HG03457 (cell line): ENCODE results near the gene PRKCA.

Experiments
- ATAC-seq: cut with Tn5 transposase; IDR thresholded peaks from one replicate; pipeline ENCODE4 v1.9.1; 2021; ENCODE audit warnings: moderate number of reproducible peaks; ENCODE audit not compliant: unreplicated experiment

PRKCA gene

DNA sequence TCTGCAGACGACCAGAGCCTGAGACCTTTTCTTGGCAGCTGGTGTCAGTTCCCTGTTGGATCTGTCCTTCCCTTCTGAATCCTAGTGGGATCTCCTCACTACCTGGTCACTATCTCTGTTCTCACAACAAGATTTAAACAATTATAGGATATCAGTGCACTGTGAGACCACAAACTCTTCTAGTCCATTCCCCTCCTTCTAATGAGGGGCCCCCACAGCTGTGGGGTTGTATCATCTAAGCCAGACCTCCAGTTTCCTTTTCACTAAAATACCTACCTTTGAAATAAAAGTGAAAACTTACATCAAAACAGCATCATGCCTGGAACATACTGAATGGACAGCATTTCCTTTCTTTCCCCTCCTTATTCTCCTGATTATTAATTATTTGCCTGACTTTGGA lies 233.2 kb downstream of the PRKCA start:
- ATAC-seq, result no peak

DNA sequence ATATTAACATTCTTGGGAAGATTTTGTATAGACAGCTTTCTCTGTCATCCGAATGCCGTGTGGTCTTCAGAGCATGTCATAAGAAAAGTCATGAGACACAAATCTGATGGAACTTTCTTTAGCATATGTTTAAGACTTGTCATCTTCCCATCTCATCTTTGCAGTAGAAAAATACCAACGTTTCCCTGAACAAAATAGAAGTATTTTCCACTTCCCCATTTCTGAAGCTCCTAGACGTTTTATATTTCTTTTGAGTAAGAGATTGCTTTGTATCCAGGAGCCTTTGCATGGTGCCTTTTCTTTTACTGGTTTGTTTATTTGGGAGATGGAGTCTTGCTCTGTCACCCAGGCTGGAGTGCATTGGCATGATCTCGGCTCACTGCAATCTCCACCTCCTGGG lies 235.1 kb downstream of the PRKCA start:
- no peak for ATAC-seq

DNA sequence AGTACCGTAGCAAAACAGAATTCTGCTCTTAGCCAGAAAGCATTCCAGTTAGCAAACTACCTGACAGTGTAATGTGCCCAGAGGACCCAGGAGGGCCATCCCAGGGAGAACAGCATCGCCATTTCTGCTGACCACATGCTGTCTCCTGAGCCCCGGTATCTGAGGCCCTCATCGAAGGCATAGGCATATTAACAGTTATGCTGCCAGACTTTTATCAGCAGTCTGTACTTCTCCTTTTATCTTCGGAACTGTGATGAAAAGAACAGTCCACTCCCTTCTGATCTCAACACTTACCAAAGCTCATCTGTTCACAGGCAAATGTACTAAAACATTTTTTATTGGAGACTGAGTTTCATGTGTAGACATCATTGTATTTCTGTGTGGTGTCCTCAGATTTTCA lies 236.4 kb downstream of the PRKCA start:
- ATAC-seq, result no peak

DNA sequence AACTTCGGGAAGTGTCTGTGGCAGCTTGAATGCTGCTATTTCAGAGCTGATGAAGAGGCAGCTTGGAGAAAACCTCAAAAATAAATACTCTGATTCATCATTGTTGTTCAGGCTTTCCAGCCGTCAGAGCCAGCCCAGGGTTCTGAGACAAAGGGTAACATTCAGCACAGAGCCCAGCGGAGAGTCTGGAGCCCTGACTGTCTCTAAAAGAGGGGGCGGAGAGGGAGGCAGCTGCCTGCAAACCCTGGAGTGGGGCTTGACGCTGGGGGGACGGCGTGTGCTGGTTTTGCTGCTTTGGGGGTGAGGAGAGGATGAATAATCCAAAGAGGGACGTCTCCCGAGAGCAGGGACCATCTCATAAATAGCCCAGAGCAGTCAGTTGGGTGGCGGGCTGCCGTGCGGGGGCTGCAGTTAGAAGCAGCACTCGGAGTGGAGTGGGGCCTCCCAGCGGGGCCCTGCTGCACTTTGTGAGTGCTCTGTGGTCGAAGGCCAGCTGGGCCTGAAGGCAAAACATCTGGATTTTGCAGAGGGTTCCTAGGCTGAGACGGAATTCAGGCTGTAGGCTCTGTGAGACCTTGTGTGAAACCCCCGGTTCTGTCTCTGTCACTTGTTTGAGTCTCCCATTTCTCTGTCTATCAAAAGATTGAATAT lies 237.8 kb downstream of the PRKCA start:
- ATAC-seq, result no peak

DNA sequence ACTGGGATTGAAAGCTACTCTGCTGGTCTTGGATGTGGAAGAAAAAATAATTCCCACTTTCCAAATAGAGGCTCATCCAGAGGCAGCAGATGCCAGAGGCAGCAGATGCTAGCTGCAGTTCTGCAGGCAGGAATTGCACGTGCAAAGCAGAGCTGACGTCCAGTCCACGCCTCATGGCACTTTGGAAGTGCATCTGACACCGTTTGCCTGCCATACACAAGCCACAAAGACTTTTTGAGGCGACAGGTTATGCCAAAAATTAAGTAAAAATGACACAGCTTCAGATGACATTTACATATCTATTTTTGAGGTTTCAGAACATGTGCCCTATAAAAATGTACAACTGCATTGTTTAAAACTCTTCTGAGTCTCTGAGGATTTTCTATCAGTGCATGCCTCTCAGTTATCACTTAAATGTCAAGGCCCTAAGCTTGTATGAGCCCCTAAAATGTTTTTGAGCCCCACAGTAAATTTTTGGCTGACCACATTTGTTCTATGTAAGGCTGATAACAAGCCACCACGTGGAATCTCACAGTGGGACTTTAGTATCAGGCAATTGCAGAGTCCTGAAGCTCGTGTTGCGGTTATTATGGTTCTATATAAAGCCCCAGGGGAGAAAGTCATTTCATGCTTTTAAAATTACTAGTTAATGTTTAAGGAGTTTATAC lies 239.2 kb downstream of the PRKCA start:
- ATAC-seq, result peak; percentile 84

DNA sequence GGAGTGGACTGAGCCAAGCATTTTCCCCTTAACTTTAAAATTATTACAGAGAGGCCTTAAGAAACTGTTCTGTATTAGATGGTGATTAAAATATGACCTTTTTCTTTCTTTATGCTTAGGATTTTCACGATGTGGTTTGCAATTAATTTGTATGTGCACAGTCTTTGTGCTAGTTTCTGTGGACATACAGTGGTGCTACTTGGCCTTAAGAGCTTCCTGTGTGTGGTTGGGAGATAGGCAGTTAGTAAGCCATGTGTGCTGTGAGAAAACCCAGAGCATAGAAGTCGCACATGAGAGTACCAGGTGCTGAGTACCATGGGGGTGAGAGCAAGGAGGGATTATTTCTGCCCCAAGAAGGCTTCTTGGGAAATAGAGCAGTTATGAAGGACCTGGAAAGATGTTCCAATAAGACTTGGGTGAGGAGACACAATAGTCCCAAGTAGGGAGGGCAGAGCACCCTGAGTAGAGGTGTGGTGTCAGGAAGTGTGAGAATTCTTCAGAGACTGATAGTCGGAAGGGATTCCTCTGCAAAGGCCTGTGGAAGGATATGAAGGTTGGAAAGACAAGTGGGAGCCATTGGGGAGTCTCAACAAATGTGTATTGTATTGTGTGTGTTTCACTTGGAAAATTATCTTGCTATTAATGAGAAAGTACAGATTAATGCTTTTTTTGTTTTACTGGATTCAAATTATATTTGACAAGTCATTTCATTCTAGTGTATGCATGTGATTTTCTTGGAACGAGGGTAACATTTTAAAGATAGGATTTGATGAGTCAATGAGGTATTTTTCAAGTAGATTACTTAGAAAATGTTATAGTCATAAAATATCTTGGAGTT lies 239.9 kb downstream of the PRKCA start:
- ATAC-seq, result peak; percentile 81

DNA sequence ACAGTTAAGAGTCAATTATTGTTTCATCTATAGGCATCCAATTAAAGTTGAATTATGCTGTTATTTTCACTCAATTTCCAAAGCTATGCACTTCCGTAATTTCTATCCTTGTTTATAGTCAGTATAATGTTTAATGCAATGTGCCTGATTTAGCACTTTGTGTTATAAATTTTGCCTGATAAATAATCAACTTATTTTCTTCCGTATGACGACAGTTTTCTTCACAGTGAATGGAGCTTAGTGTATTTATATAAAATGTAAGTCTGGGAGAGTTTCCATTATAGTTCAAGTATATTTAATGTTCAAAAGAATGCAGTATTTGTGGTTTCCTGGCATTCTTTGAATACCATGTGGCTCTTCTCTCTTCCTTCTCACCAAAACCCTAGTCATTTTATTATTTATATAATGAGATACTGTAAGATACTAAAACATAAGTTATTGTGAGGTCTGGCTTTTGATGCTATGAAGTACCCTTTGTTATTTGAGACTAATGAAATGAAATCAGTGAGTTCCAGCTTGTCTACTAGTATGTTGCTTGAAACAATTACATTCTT lies 240.6 kb downstream of the PRKCA start:
- ATAC-seq, result no peak

DNA sequence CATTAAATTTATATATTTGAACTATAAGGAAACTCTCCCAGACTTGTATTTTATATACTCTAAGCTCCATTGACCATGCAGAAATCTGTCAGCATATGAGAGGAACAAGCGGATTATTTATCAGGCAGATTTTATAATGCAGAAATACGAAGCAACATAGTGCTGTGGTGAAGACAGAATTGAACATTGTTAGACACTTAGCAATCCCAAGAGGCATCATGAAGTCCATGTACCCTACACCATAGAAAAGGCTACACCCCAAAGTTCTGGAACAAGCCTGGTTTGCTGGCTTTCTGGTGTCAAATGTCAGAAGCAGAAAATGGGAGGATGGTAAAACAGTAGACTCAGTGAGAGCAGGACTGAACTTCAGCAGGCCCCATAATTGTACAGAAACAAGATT lies 241.1 kb downstream of the PRKCA start:
- no peak for ATAC-seq

DNA sequence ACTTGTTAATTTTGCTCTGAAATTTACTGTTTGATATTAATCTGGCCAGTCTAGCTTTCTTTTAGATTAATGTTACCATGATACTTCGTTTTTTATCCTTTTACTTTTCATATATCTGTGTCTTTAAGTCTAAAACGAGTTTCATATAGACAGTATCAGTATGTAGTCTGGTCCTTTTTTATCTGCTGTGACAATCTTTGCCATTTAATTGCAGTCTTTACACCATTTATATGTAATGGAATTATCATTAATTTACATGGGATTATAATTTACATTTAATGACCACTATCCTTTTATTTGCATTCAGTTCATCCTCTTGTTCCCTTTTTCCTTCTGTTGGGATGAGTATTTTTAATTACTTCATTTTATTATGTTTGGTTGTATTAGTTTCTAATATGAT lies 243.5 kb downstream of the PRKCA start:
- ATAC-seq, result no peak

DNA sequence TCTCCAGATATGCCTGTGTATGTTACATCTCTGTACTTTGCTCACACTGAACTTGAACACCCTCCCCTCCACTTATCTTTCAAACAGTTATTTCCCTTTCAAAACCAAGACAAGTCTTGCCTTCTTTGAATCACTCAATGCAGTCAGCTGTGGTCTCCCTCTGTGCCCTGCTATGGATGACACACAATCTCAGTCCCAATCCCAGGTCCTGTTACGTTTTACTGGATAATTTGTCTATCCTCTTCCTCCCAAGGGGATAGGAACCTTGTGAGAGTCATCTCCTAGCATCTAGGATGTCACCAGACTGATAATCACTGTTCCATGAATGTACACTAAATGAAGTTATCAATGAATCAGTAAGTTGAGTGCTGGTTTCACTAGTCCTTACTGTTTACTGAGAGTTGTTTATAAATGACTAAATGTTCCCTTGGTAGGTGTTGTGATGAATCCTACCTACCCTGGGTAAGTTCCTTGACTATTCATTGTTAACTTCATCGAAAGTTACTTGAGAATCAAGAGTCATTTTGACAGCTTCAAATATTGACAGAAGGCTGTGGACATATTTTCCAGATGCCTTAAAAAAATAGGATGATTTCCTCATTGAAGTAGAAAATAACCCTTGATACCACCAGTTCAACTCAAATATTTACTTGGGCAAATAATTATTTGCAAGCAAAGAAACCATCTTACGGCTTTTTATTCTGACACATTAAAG lies 244.9 kb downstream of the PRKCA start:
- ATAC-seq, result no peak

DNA sequence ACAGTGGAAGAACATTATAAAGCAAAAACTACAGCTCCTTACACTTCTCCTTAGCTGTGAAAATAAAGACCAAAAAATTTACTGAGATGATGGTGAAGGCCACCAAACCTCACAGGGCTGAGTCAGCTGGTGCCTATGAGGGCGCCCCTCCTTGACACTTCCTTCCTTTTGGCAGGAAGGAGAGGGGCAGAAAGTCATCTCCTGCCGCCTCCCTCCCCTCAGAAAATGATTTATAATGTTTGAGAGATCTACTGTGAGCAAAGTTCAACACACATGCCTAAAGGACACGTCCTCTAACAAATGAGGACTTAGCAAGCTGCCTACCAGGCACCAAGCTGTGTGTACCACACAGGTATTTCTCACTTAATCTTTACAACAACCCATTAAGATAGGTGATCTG lies 245.7 kb downstream of the PRKCA start:
- ATAC-seq, result no peak

DNA sequence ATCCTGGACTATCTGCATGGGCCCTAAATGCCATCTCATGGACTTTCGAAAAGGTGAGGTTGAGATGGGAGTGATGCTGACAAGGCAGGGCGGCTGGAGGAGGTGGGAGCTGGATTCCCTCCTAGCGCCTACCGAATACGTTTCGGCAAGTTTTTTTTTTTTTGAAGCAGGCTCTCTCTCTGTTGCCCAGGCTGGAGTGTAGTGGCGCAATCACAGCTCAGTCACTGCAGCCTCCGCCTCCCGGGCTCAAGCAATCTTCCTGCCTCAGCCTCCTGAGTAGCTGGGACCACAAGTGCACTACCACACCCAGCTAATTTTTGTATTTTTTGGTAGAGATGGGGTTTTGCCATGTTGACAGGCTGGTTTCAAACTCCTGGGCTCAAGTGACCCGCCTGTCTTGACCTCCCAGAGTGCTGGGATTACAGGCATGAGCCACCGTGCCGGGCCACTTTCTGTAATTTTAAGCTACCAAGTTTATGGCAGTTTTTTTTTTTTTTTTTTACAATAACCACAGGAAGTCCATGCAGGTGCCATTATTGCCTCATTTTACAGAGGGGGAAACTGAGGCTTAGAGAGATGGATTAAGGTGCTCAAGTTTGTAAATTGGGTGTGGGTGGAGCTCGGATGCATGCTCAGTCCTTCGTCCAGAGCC lies 246.4 kb downstream of the PRKCA start:
- ATAC-seq, result no peak

DNA sequence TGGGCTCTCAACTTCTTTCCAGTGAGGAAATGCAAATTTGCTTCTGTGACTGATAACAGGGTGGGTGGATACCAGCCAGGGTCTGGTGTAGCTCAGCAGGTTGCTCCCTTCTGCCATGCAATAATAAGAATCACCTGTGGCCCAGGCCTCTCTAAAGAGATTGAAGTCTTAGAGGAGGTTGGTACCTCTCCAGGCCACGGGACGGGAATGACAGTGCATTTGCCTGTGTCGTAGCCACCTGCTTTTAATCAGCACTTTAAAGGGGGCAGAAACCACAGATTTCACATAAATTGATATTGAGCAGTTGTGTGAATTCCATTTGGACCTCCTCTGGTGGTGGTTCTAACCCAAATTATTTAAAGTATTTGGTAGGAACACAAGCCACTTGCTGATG lies 246.9 kb downstream of the PRKCA start:
- no peak for ATAC-seq

DNA sequence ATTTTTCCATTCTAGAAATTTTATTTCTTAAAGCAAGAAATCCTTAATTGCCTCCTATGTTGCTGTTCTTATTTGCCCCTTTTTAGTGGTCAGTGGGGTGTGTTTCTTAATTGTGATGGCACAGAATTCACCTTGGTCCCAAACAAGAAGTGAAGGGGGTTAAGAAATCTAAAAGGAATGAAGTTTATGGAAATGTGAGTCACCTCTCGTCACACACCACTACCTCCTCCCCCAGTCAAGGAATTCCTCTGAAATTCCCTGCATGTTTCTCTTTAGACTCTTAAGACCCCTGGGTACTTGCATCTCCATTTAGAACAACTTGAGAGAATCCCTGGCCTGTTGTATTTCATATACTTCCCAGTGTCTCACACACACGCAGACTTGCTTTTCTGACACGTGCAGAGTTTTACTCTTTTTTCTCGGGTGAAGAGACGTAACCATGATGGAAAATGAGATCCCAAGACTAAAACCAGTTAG lies 247.4 kb downstream of the PRKCA start:
- no peak for ATAC-seq

DNA sequence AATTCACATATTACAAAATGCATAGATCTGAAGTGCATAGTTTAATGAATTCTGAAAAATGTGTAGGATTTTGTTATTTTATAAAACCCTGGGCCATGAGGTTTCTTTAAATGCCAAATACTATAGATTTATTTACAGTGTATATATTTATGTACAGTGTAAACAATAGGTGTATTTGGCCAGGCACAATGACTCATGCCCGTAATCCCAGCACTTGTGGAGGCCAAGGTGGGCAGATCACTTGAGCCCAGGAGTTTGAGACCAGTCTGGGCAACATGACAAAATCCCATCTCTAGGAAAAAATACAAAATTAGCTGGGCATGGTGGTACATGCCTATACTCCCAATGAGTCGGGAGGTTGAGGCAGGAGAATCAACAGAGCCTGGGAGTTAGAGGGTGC lies 249.4 kb downstream of the PRKCA start:
- no peak for ATAC-seq

DNA sequence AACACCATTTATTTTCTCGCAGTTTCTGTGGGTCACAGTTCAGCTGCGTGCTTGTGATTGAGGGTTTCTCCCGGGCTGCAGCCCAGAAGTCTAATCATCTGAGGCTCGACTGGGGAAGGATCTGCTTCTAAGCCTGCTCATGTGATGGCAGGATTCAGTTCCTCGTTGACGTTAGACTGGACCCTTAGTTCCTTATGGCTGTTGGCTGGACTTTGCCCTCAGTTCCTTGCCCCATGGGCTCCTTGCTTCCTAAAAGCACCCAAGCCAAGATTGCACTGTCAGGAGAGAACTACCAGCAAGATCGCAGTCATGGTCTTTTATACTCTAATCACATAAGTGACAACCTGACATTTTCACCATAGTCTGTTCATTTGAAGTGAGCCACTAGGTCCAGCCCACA lies 250.0 kb downstream of the PRKCA start:
- ATAC-seq, result no peak

DNA sequence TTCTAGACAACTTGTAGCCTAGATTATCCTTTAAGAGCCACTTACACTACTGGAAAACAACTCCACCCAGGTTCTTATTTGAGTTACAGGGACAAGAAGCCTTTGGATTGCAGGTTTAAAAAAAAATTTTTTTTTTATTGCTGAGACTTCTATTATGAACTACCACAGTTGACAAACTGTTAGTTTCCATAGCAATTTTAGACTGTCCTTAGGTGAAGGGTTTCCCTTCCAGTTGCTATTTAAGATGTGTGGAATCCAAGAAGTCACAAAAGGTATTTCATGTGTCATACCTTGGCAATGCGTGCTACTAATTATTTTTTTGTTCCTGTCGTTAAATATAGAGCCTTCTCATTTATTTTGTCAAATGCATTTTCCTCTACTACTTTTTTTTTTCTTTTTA lies 253.2 kb downstream of the PRKCA start:
- no peak for ATAC-seq

DNA sequence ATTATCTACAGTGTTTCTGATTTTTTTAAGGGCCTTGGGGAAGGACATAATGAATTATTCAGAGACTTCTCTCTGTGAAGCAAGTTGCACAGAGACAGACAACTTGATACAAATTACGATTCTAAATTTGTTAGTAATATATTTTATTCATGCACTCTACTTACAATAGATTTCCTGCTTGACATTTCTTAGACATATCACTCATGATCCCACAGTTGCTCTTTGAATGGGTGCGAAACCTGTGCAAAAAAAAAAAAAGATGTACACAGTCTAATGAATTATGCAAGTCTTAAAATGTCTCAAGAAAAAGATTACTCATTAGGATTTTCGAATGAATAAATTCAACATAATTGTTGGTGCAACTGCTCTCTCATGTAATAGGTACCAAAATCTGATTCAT lies 254.8 kb downstream of the PRKCA start:
- no peak for ATAC-seq

DNA sequence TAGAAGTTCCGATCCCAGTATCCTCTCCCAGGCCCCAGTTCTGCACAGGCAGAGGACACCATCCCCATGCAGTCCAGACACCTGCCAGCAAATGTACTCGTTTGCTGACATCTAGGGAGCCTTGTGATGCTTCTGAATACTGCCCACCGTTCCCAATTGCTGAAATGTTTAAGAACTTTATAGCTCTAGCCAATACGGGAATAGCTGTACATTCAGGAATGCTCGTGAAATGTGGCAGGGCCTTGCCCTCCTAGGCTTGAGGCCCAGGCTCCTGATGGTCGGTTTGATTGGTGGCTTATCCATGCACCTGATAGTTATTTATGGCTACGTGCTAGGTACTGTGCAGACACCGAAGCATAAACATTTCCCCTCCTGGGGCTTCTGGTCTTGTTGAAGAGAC lies 255.5 kb downstream of the PRKCA start:
- ATAC-seq, result no peak

DNA sequence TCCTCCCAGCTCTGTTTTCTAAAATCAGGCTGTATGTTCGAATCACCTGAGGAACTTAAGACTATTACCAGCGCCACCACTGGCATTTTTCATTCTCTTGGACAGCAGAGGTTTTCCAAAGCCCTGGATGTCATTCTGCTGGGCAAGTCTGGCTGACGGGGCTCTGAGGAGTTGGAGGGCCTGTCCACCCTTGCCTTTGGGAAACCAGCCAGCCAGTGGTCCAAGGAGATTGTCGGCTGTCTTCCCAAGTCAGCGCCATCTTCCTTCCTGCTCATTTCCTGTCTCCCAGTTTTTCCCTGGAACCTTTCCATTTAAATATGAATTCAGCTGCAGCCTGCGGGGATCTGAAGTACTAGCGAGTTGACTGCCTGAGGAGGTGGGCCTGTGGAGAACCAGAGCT lies 258.3 kb downstream of the PRKCA start:
- ATAC-seq, result no peak

DNA sequence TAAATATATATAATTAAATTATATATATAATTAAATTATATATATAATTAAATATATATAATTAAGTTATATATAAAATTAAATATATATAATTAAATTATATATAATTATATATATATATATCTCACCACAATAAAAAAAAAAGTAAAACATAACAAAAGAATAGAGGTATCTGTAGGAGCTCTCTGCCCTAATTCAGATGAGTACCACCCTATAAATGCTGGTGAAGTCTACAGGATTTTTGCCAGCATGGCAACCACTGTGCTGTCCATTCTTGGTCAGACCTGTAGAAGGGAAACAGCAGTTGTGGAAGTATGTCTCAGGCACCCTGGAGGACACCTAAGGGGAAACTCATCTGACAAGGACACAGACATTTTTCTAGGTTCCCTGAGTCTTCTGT lies 259.7 kb downstream of the PRKCA start:
- ATAC-seq, result no peak
